ENCODE results near the gene NKX2-8.

- no peak for TF ChIP-seq EZH2phosphoT487 (IDR thresholded peaks at IDR 0.05)
- TF ChIP-seq CTCF (IDR thresholded peaks at IDR 0.05) = no peak
Measured at GRCh38 chr14:36619853-36620252, 37.4 kb upstream of the NKX2-8 start.

All from neural progenitor cell (in vitro differentiated cells).